ENCODE results near the gene KLF15.

The KLF15 gene

GRCh38 chr3:126351771-126352475, 5.3 kb downstream of the KLF15 start:
- no peak overlapping the region for H3K4me3 ChIP-seq (ENCODE audit: low read depth, low read length)
- no peaks in the 10 kb centered on the region for H3K9me3 ChIP-seq (ENCODE audit: control insufficient read depth, insufficient read depth, low read depth, low read length)
- H3K27ac ChIP-seq (ENCODE audit: extremely low read depth, low read depth, low read length) = no peak overlapping the region
- TF ChIP-seq CTCF (tag by site-specific recombination; IDR thresholded peaks at IDR 0.05) (0 out of 2 replicates have a peak, but pooled peaks have one; percentile 32), ELK4 (IDR thresholded peaks at IDR 0.05; ENCODE audit: borderline replicate concordance, low read depth, low read length) (no peak)
- POLR2A ChIA-PET = no interaction called here
- CTCF ChIA-PET = no interaction called here
- H3K36me3 ChIP-seq (ENCODE audit: control insufficient read depth in 2 of 2, insufficient read depth in 1 of 2, low read length in 2 of 2) = peaks cover 0 to 28% of the 10 kb centered on the region in 2 experiments; a peak in 1 of 3 replicates
- H3K4me1 ChIP-seq (ENCODE audit: control insufficient read depth, insufficient read depth, low read length) = no peaks in the 10 kb centered on the region

GRCh38 chr3:126351086-126351770, 6.0 kb downstream of the KLF15 start:
- H3K9me3 ChIP-seq (ENCODE audit: control insufficient read depth, insufficient read depth, low read depth, low read length) = no peaks in the 10 kb centered on the region
- H3K4me3 ChIP-seq (ENCODE audit: low read depth, low read length) = no peak overlapping the region
- TF ChIP-seq ZNF580 (tag by site-specific recombination; IDR thresholded peaks at IDR 0.05) = no peak
- ChIA-PET CTCF (no interaction called here), POLR2A (no interaction called here)
- H3K27ac ChIP-seq (ENCODE audit: extremely low read depth, low read depth, low read length) = no peak overlapping the region
- H3K4me1 ChIP-seq (ENCODE audit: control insufficient read depth, insufficient read depth, low read length) = no peaks in the 10 kb centered on the region
- H3K36me3 ChIP-seq (ENCODE audit: control insufficient read depth in 2 of 2, insufficient read depth in 1 of 2, low read length in 2 of 2) = peaks cover 0 to 28% of the 10 kb centered on the region in 2 experiments; a peak in 1 of 3 replicates

GRCh38 chr3:126350502-126351085, 6.6 kb downstream of the KLF15 start:
- CTCF ChIA-PET = interaction anchor here (0.7 kb wide), 1 partner anchor 250 kb away, joined by 3 read pairs; no protein-coding TSS in a partner anchor
- TF ChIP-seq ZNF560 (tag by site-specific recombination; IDR thresholded peaks at IDR 0.05; ENCODE audit: borderline replicate concordance) (no peak), SCRT1 (tag by site-specific recombination; IDR thresholded peaks at IDR 0.05; ENCODE audit: borderline replicate concordance) (no peak), ZNF76 (tag by site-specific recombination; IDR thresholded peaks at IDR 0.05; ENCODE audit: borderline replicate concordance, low read depth) (no peak)
- no peak overlapping the region for H3K27ac ChIP-seq (ENCODE audit: extremely low read depth, low read depth, low read length)
- POLR2A ChIA-PET = no interaction called here
- H3K4me3 ChIP-seq (ENCODE audit: low read depth, low read length) = no peak overlapping the region
- H3K9me3 ChIP-seq (ENCODE audit: control insufficient read depth, insufficient read depth, low read depth, low read length) = no peaks in the 10 kb centered on the region
- H3K4me1 ChIP-seq (ENCODE audit: control insufficient read depth, insufficient read depth, low read length) = no peaks in the 10 kb centered on the region
- H3K36me3 ChIP-seq (ENCODE audit: control insufficient read depth in 2 of 2, insufficient read depth in 1 of 2, low read length in 2 of 2) = peaks cover 0 to 28% of the 10 kb centered on the region in 2 experiments; a peak in 1 of 3 replicates

GRCh38 chr3:126349611-126350501, 7.4 kb downstream of the KLF15 start:
- ChIA-PET CTCF (interaction anchor here (0.6 to 0.7 kb wide), 2 partner anchors 236 to 249 kb away, joined by 3 read pairs; no protein-coding TSS in a partner anchor), POLR2A (no interaction called here)
- H3K36me3 ChIP-seq (ENCODE audit: control insufficient read depth in 2 of 2, insufficient read depth in 1 of 2, low read length in 2 of 2) = peaks cover 0 to 28% of the 10 kb centered on the region in 2 experiments; a peak in 1 of 3 replicates
- no peaks in the 10 kb centered on the region for H3K4me1 ChIP-seq (ENCODE audit: control insufficient read depth, insufficient read depth, low read length)
- H3K9me3 ChIP-seq (ENCODE audit: control insufficient read depth, insufficient read depth, low read depth, low read length) = no peaks in the 10 kb centered on the region
- no peak overlapping the region for H3K27ac ChIP-seq (ENCODE audit: extremely low read depth, low read depth, low read length)
- no peak overlapping the region for H3K4me3 ChIP-seq (ENCODE audit: low read depth, low read length)
- TF ChIP-seq ZFP3 (tag by site-specific recombination; IDR thresholded peaks at IDR 0.05; ENCODE audit: low read depth) (no peak), ZNF670 (tag by site-specific recombination; IDR thresholded peaks at IDR 0.05; ENCODE audit: low read depth) (no peak), SCRT2 (tag by site-specific recombination; IDR thresholded peaks at IDR 0.05) (no peak), ZNF404 (tag by site-specific recombination; IDR thresholded peaks at IDR 0.05) (no peak), ZNF266 (tag by site-specific recombination; IDR thresholded peaks at IDR 0.05; ENCODE audit: low read depth) (no peak), ZNF639 (tag by site-specific recombination; IDR thresholded peaks at IDR 0.05) (no peak), ZNF549 (tag by site-specific recombination; IDR thresholded peaks at IDR 0.05) (no peak), ZNF114 (tag by site-specific recombination; IDR thresholded peaks at IDR 0.05) (no peak), YY2 (tag by site-specific recombination; IDR thresholded peaks at IDR 0.05) (no peak), ZNF626 (tag by site-specific recombination; IDR thresholded peaks at IDR 0.05) (no peak), ZNF555 (tag by site-specific recombination; conservative IDR thresholded peaks at IDR 0.05) (no peak), ZNF777 (tag by site-specific recombination; IDR thresholded peaks at IDR 0.05; ENCODE audit: borderline replicate concordance) (no peak), ZNF660 (tag by site-specific recombination; IDR thresholded peaks at IDR 0.05) (no peak)
